Adipocyte (in vitro differentiated cells): ENCODE measurements around the gene HTR3D.

ENCODE experiments used
- DNase-seq: peaks from one replicate; pipeline ENCODE4 v3.0.0-alpha.2; 2015; ENCODE audit warnings: low read depth
- H3K27me3 ChIP-seq: replicated peaks from 2 replicates; pipeline ENCODE4 v1.7.0; 2013; ENCODE audit warnings: mild to moderate bottlenecking, low read length, moderate library complexity; ENCODE audit not compliant: control insufficient read depth, insufficient read depth
- H3K36me3 ChIP-seq: 2 replicates; pipeline ENCODE4 v1.7.0; 2013; ENCODE audit warnings: low read length, mild to moderate bottlenecking, moderate library complexity; ENCODE audit not compliant: control insufficient read depth, insufficient read depth, severe bottlenecking
- H3K4me1 ChIP-seq: 2 replicates; pipeline ENCODE4 v1.7.0; 2013; ENCODE audit warnings: mild to moderate bottlenecking, low read length, moderate library complexity; ENCODE audit not compliant: control insufficient read depth, insufficient read depth
- H3K4me3 ChIP-seq: 2 replicates; pipeline ENCODE4 v1.7.0; 2013; ENCODE audit warnings: mild to moderate bottlenecking, low read length, moderate library complexity
- H3K9ac ChIP-seq: 2 replicates; pipeline ENCODE4 v1.7.0; 2013; ENCODE audit warnings: mild to moderate bottlenecking, low read length, moderate library complexity
- H3K9me3 ChIP-seq: 2 replicates; pipeline ENCODE4 v1.7.0; 2013; ENCODE audit warnings: mild to moderate bottlenecking, low read length, moderate library complexity; ENCODE audit not compliant: control insufficient read depth

HTR3D gene, protein sequence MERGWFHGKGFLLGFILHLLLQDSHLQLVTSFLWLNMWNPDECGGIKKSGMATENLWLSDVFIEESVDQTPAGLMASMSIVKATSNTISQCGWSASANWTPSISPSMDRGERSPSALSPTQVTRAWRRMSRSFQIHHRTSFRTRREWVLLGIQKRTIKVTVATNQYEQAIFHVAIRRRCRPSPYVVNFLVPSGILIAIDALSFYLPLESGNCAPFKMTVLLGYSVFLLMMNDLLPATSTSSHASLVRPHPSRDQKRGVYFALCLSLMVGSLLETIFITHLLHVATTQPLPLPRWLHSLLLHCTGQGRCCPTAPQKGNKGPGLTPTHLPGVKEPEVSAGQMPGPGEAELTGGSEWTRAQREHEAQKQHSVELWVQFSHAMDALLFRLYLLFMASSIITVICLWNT

DNA sequence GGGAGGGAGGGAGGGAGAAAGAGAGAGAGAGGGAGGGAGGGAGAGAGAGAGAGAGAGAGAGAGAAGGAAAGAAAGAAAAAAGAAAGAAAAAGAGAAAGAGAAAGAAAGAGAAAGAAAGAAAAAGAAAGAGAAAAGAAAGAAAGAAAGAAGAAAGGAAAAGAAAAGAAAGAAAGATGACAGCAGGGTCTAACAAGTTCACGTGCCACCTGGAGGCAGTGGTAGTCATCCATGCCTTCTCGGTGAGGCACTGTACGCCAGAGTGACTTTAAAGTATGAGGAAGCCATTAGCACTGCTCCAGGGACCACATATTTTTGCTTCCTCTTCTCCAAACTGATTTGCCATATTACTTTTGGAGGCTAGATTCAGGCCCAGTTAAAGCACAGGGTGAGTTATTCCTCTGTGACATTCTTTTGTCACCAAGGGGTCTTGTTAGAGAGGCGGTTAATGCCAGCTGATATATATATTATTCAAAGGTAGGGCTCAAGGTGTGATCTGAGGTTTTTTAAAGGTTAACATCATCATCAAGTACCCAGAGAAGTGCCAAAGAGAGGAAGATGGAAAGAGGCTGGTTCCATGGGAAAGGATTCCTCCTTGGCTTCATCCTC, at the start of gene HTR3D:
HTR3D (plus strand) TSS at position 556 of the 606 bp plus-strand sequence; CDS start at position 556, 0 bp downstream.
- peaks cover 25% of the 10 kb centered on the region for H3K27me3 ChIP-seq
- DNase-seq: no peak

DNA sequence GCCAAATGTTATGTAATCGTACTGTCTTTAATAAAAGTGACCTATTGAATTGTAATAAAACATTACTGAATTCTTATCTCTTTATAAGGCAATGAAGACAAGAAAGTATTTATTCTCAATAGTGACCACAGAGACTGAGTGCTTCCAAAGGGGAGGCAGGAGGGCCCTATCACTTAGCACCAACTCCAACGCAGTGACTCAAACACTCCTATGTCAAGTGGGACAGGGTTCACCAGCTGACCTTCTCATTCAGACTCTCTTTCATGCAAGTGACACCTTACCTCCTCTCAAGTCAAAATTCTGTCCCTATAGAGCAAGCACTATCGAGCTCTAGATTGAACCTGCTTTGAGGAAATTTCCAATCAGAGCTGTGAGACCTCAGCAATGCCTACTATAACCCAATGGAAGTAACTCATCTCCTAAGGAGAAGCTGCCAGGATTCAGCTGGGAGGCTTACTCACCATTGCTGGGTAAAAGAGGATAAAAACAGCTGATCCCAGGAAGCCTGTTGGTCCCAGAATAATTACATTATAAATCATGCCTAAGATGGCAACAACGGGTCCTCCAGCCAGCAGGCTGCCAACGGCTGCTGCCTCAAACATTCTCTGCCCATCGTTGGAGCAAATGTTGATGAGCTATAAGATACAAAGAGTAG, 49.4 kb upstream of the HTR3D start:
- H3K4me3 ChIP-seq: no peak overlapping the region
- peaks cover 32% of the 10 kb centered on the region for H3K36me3 ChIP-seq
- H3K27me3 ChIP-seq: no peaks in the 10 kb centered on the region
- H3K4me1 ChIP-seq: peaks cover 23% of the 10 kb centered on the region
- no peaks in the 10 kb centered on the region for H3K9me3 ChIP-seq
- no peak overlapping the region for H3K9ac ChIP-seq
- no peak for DNase-seq

More for the DNA sequence above, at the start of gene HTR3D:
- H3K9me3 ChIP-seq: no peaks in the 10 kb centered on the region
- H3K9ac ChIP-seq: no peak within 1 kb of the TSS
- H3K4me1 ChIP-seq: no peaks in the 10 kb centered on the region
- H3K36me3 ChIP-seq: no peaks in the 10 kb centered on the region
- H3K4me3 ChIP-seq: no peak within 1 kb of the TSS

DNA sequence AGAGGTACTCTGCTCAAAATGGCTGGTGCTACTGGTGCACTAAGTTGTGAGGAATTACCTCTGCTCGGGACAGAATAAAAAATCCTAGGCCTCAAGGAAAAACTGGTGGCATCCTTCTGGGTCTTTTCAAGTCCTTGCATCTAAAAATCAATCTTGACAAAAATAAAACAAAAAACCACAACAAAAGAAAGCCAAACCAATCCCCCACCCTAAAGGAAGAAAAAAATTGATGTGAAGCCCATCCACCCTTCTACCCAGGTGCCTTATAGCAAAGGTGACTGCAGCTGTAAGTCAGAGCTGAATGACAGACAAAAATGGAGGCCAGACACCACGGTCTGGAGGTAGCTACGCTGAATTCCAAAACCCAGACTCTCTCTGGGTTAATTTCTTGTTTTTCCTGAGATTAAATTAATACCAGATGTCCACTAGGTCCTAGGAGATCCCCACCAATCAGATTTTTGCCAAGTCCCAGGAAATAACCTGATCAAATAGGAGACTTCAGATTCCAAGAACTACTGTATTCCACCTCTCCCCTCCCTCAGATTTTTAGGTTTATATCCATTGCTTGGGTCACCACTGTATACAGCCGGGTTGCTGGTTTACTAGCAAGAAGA, 47.3 kb upstream of the HTR3D start:
- Histone ChIP-seq H3K27me3 (no peaks in the 10 kb centered on the region), H3K9me3 (no peaks in the 10 kb centered on the region), H3K4me3 (no peak overlapping the region), H3K36me3 (peaks cover 39% of the 10 kb centered on the region), H3K4me1 (peaks cover 32% of the 10 kb centered on the region), H3K9ac (no peak overlapping the region)
- DNase-seq: no peak

DNA sequence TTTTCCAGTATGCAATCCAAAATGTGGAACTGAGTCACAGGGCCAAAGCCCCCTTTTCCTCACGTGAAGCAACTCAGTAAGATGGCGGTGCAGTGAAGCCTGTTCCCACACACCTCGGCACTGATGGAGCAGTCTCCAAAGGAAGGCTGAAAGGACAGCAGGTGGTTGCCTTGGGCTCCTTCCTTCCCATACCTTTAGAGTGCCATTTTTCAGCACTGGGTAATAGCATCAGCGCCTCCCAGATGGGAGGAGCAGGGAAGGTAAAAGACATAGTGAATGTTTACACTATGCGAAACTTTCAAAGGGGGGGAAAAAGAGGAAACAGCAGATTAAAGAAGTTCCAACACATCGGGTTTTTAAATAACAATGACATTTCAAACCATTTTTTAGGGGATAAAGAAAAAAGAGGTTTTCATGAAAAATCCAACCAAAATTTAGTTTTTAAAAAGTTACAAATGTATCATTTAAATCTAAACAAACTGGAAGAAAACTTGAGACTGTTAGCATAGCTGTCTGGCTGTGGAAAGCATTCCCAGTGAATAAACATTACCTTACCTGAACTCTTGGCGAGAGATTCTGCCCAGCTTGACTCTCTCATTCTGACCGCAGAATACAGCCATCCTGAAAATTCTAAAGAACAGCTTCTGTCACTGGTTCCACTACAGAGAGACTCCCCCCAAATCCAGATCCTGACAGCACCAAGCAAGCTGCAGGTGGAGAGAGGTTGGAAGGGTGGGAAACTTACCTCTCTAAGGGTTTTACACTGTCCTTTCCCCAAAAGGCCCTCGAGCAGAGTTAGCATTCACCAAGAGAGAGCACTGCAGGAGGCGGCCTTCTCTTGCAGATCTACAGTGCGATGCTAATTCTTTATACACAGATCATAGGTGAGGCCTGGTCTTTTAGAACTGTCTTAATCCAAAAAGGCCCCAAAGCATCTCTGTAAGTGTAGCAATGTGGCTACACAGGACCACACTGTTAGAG, 46.5 kb upstream of the HTR3D start:
- Histone ChIP-seq H3K4me1 (peaks cover 30% of the 10 kb centered on the region), H3K4me3 (no peak overlapping the region), H3K9me3 (no peaks in the 10 kb centered on the region), H3K27me3 (no peaks in the 10 kb centered on the region), H3K36me3 (peaks cover 39% of the 10 kb centered on the region), H3K9ac (no peak overlapping the region)
- DNase-seq: no peak

DNA sequence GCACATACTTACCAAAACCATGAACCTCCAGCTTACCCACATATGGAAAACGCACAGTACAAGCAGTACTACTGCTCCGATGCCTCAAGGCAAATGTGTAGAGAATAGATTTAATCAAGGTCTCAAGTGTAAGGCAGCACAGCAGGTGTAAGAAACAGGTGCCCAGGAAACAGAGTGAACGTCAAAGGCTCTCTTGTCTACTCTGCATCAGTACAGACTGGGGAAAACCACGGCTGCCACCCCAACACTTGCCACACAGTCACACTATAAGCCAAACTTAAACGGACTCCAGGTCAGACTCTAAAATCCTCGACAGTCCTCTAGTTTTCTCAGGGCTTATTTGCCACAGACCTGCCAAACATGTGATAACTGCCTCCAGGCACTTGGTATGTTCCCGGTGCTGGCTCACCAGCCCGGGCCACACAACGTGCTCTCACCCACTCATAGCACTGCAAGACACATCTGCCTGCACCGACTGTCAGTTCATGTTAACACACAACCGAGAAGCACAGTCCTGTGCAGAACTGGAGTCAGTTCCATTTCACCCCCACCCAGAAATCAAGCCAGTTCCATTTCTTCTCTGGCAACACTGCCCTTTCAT, 44.4 kb upstream of the HTR3D start:
- no peak for DNase-seq
- Histone ChIP-seq H3K4me3 (no peak overlapping the region), H3K4me1 (peaks cover 18% of the 10 kb centered on the region), H3K9me3 (no peaks in the 10 kb centered on the region), H3K36me3 (peaks cover 31% of the 10 kb centered on the region), H3K9ac (no peak overlapping the region), H3K27me3 (no peaks in the 10 kb centered on the region)

DNA sequence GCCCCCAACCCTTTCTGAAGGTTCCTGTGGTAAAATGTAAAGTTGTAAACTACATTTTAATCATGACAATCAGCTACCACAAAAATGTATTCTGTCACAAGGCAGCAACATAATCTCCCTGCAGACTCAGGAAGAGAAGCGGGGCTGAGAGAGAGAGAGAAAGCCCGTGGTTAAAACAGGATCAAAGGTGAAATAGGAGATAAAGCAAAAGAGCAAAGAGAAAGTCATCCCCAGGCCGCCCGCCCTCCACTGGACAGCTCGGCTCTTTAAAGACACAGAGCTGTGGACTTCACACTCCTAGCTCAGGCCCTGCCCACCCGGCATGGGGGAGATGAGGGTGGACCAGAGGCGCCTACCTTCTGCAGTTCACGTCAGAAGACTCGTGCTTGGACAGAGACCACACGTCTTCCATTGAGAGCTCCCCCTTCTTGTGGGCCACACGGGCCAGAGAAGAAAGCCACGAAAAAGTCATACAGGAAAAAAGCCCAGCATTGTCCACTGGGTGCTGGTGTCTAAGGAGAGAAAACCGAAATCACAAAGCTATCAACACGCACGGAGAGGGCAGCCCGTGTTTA, 43.2 kb upstream of the HTR3D start:
- H3K9me3 ChIP-seq: no peaks in the 10 kb centered on the region
- no peak overlapping the region for H3K9ac ChIP-seq
- peak; percentile 45 for DNase-seq
- no peak overlapping the region for H3K4me3 ChIP-seq
- peaks cover 13% of the 10 kb centered on the region for H3K4me1 ChIP-seq
- H3K27me3 ChIP-seq: no peaks in the 10 kb centered on the region
- H3K36me3 ChIP-seq: peaks cover 31% of the 10 kb centered on the region

DNA sequence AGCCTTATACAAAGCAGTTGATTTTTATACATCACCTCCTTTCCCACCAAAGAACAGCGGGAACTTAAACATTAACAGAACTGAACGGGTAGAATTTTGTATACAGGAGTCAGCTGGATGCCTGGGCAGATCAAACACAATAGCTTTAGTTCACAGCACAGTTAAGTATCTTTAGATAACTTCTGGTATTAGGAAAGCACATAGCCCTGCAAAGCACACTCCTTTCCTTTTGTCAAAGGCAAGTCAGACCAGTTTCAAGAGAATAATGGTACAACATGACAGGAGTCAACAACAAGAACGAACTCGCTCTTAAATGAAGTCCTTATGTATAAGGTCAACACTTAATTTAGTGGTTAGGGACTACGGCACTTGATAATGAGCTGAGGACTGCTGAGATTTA, 40.1 kb upstream of the HTR3D start:
- no peak overlapping the region for H3K9ac ChIP-seq
- H3K27me3 ChIP-seq: no peaks in the 10 kb centered on the region
- no peak for DNase-seq
- H3K4me1 ChIP-seq: peaks cover 13% of the 10 kb centered on the region
- H3K4me3 ChIP-seq: no peak overlapping the region
- H3K36me3 ChIP-seq: peaks cover 15% of the 10 kb centered on the region
- H3K9me3 ChIP-seq: no peaks in the 10 kb centered on the region

DNA sequence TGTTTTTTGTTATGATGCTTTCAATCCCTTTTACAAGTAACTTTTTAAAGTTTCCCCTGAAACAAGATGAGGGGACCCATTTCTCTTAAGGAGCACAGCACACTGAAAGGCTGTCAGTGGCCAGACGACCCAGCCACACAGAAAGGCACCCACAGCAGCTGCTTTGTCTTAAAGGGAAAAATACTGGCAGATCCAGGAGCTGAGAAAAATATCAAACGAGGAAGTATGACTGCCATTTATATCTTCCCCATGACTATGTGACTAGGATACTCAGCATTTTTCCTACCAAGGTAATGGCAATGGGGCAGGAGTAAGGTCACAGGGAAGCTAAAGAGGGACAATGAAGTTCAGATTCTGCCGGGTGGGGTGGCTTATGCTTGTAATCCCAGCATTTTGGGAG, 29.8 kb upstream of the HTR3D start:
- Histone ChIP-seq H3K4me1 (peaks cover 47% of the 10 kb centered on the region), H3K36me3 (no peaks in the 10 kb centered on the region), H3K27me3 (no peaks in the 10 kb centered on the region), H3K9ac (no peak overlapping the region), H3K4me3 (no peak overlapping the region), H3K9me3 (no peaks in the 10 kb centered on the region)
- no peak for DNase-seq

DNA sequence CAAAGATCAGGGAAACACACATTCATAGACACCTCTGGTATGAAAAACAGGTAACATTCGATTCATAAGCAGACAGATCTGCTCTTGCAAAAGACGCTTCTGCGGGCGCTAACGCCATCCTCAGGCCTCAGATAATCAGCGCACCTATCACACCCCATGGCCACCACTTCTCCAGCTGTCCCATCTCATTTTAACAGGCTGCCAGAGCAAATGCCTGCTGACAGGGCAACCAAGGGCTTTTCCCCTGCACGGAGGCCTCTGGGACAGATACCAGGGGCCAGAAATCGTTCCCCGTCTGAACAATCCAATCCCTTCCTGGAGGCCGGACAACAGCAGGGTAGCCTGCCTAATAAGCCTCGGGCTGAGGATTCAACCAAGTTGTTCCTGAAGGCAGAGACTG, 29.1 kb upstream of the HTR3D start:
- peaks cover 45% of the 10 kb centered on the region for H3K4me1 ChIP-seq
- no peak for DNase-seq

More for the DNA sequence above, 29.1 kb upstream of the HTR3D start:
- H3K9ac ChIP-seq: no peak overlapping the region
- H3K4me3 ChIP-seq: no peak overlapping the region
- no peaks in the 10 kb centered on the region for H3K36me3 ChIP-seq
- H3K27me3 ChIP-seq: no peaks in the 10 kb centered on the region
- no peaks in the 10 kb centered on the region for H3K9me3 ChIP-seq
